Ovary (tissue), 3 donors: Measurements from ENCODE around the gene AARS1.

ENCODE experiments used
- EP300 ChIP-seq: sonication (generic); formaldehyde crosslinking; IDR thresholded peaks from one replicate; pipeline ENCODE4 v1.6.1; 2017; ENCODE audit warnings: antibody characterized with exemption
- POLR2A ChIP-seq: fragments of 450-650 bp; IDR thresholded peaks from one replicate; pipeline ENCODE4 v1.6.1; 2017; ENCODE audit warnings: antibody characterized with exemption, mild to moderate bottlenecking, moderate library complexity
- TF ChIP-seq, protein P1 (sequence below), 3 donors: fragments of 450-650 bp in 2 of 3; fragments of 200-600 bp in 1 of 3; IDR thresholded peaks; one replicate each; pipeline versions ENCODE4 v1.5.1 to v1.8.0; 2016 to 2022; ENCODE audit warnings: antibody characterized with exemption in 3 of 3, mild to moderate bottlenecking in 1 of 3
- donor health status: DM: no; HTN: no; CAD: no.

DNA sequence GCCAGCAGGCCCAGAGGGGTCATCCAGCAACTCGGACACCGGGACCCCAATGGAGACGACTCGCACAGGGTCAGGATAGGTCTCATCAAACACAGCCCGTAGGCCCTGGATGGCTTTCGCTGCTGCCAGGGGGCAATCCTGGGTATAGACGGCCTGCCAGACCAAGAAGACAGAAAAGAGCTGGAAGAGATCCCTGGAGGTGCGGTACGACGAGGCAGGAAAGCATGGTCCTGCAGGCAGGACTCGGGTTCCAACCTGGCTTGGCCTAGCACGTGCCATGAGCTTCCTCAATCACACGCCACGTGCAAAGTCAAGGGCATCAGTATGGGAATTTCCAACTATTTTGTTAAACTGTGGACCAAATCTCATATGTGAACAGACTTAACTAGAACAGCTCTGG is 31.2 kb downstream of the AARS1 start:
- TF ChIP-seq, protein P1, sequence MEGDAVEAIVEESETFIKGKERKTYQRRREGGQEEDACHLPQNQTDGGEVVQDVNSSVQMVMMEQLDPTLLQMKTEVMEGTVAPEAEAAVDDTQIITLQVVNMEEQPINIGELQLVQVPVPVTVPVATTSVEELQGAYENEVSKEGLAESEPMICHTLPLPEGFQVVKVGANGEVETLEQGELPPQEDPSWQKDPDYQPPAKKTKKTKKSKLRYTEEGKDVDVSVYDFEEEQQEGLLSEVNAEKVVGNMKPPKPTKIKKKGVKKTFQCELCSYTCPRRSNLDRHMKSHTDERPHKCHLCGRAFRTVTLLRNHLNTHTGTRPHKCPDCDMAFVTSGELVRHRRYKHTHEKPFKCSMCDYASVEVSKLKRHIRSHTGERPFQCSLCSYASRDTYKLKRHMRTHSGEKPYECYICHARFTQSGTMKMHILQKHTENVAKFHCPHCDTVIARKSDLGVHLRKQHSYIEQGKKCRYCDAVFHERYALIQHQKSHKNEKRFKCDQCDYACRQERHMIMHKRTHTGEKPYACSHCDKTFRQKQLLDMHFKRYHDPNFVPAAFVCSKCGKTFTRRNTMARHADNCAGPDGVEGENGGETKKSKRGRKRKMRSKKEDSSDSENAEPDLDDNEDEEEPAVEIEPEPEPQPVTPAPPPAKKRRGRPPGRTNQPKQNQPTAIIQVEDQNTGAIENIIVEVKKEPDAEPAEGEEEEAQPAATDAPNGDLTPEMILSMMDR (IDR thresholded peaks at IDR 0.05), result no peak
- TF ChIP-seq POLR2A (no peak), EP300 (no peak)
